HepG2 (cell line): ENCODE measurements around the gene NFATC3. TPM values are rescaled to one million over a fixed set of nuclear protein-coding genes. Genes with fewer than 3 reads are reported as not detected.

Experiments used
- ATAC-seq: fragments of 200-7000 bp; cut with Tn5 transposase; 3 replicates; pipeline ENCODE4 v1.9.1; 2020; ENCODE audit warnings: mild to moderate bottlenecking, moderate library complexity
- BruUV-seq: library from RNA; stranded (reverse); fragments of 400-500 nt; replicated peaks from 2 replicates; lab custom pipeline; 2021; lab: Mats Ljungman, UMichigan
- CTCF ChIA-PET: fragments of 300-600 bp; formaldehyde crosslinking; extraction: SDS; loops from one replicate; lab custom pipeline; 2021; ENCODE audit warnings: low total read pairs, inconsistent platforms, low intra/inter-chr PET ratio; lab: Yijun Ruan, JAX
- POLR2A ChIA-PET: fragments of 350-600 bp; sonication (Branson Sonifier 250); formaldehyde crosslinking; loops from one replicate; lab custom pipeline; 2020; ENCODE audit warnings: antibody characterized with exemption, inconsistent platforms; lab: Yijun Ruan, JAX
- DNase-seq: peaks from one replicate; pipeline ENCODE4 v3.0.0-alpha.2; 2015; ENCODE audit warnings: low spot score
- FAIRE-seq: peaks from 3 replicates; lab custom pipeline; 2011; peaks lifted over from hg19 to GRCh38; lab: Jason Lieb, UNC
- H2AFZ ChIP-seq: one replicate; pipeline ENCODE4 v1.6.1; 2011; ENCODE audit warnings: low read length, inconsistent platforms
- H3K27ac ChIP-seq: fragments of 300-600 bp; 3 replicates; pipeline ENCODE4 v1.8.0; 2011; ENCODE audit warnings: mixed run types, mild to moderate bottlenecking, mixed read lengths, low read length, inconsistent platforms; ENCODE audit not compliant: insufficient read depth; ENCODE audit errors: extremely low read length
- H3K27me3 ChIP-seq, 2 experiments: fragments of 200-600 bp in 1 of 2; 2 replicates in 1 of 2; 3 replicates in 1 of 2; pipeline versions ENCODE4 v1.6.0 to v1.8.0; 2011; ENCODE audit warnings: low read length in 2 of 2, mild to moderate bottlenecking in 2 of 2, moderate library complexity in 2 of 2, inconsistent platforms in 1 of 2; ENCODE audit not compliant: insufficient read depth in 2 of 2, control insufficient read depth in 1 of 2
- H3K36me3 ChIP-seq, 2 experiments: fragments of 200-600 bp in 1 of 2; replicated peaks in 1 of 2; 2 replicates in 1 of 2; 3 replicates in 1 of 2; pipeline versions ENCODE4 v1.5.1 to v1.8.0; 2011; ENCODE audit warnings: low read length in 2 of 2, inconsistent platforms in 1 of 2; ENCODE audit not compliant: insufficient read depth in 2 of 2, control insufficient read depth in 1 of 2
- H3K4me1 ChIP-seq: 2 replicates; pipeline ENCODE4 v1.5.1; 2012; ENCODE audit warnings: low read length, inconsistent platforms; ENCODE audit not compliant: insufficient read depth
- H3K4me2 ChIP-seq: 2 replicates; pipeline ENCODE4 v1.6.0; 2011; ENCODE audit warnings: low read depth, low read length, inconsistent platforms
- H3K4me3 ChIP-seq, 3 experiments: fragments of 200-600 bp in 1 of 3; sonication (generic), shearing (Covaris generic) in 1 of 3; replicated peaks in 1 of 3; 2 replicates each; pipeline ENCODE4 v1.5.1; 2011 to 2016; ENCODE audit warnings: low read length in 3 of 3, inconsistent platforms in 2 of 3, low read depth in 2 of 3, mild to moderate bottlenecking in 2 of 3, control low read depth in 1 of 3, mixed read lengths in 1 of 3; ENCODE audit not compliant: insufficient read depth in 1 of 3
- H3K79me2 ChIP-seq: one replicate; pipeline ENCODE4 v1.6.1; 2011; ENCODE audit warnings: low read length, inconsistent platforms; ENCODE audit not compliant: insufficient read depth
- H3K9ac ChIP-seq: 2 replicates; pipeline ENCODE4 v1.6.0; 2011; ENCODE audit warnings: mild to moderate bottlenecking, low read depth, low read length, inconsistent platforms; ENCODE audit not compliant: insufficient read depth
- H3K9me3 ChIP-seq: 2 replicates; pipeline ENCODE4 v1.5.1; 2012; ENCODE audit warnings: mild to moderate bottlenecking, low read length
- H4K20me1 ChIP-seq: 2 replicates; pipeline ENCODE4 v1.6.0; 2011; ENCODE audit warnings: inconsistent platforms, mild to moderate bottlenecking, low read length, moderate library complexity; ENCODE audit not compliant: insufficient read depth
- ADNP ChIP-seq: sonication (generic); formaldehyde crosslinking; IDR thresholded peaks from 2 replicates; pipeline ENCODE4 v1.4.0; 2020; ENCODE audit warnings: missing genetic modification reagents
- AHR ChIP-seq: IDR thresholded peaks from 2 replicates; pipeline ENCODE4 v1.6.1; 2018; ENCODE audit warnings: missing genetic modification reagents, missing compliant biosample characterization
- CAMTA2 ChIP-seq: sonication (generic); formaldehyde crosslinking; IDR thresholded peaks from 2 replicates; pipeline ENCODE4 v1.4.0; 2020; ENCODE audit warnings: mild to moderate bottlenecking, missing genetic modification reagents, borderline replicate concordance
- GATAD1 ChIP-seq: IDR thresholded peaks from 2 replicates; pipeline ENCODE4 v1.6.1; 2016; ENCODE audit warnings: missing genetic modification reagents, missing compliant biosample characterization
- HDAC6 ChIP-seq: fragments of 200-600 bp; sonication (generic); IDR thresholded peaks from 2 replicates; pipeline ENCODE4 v1.7.0; 2017; ENCODE audit warnings: mild to moderate bottlenecking, antibody characterized with exemption, low read length, low read depth
- MXD4 ChIP-seq: IDR thresholded peaks from 2 replicates; pipeline ENCODE4 v1.6.1; 2016; ENCODE audit warnings: mild to moderate bottlenecking, missing biosample characterization, missing genetic modification reagents
- SMAD9 ChIP-seq: sonication (generic); formaldehyde crosslinking; IDR thresholded peaks from 2 replicates; pipeline ENCODE4 v1.5.1; 2020; ENCODE audit warnings: mild to moderate bottlenecking, missing genetic modification reagents
- ZFYVE20 ChIP-seq: sonication (generic); formaldehyde crosslinking; IDR thresholded peaks from 2 replicates; pipeline ENCODE4 v1.8.0; 2023; ENCODE audit warnings: low read depth, mild to moderate bottlenecking, moderate library complexity, missing genetic modification reagents, borderline replicate concordance
- ZNF136 ChIP-seq: sonication (generic); formaldehyde crosslinking; IDR thresholded peaks from 2 replicates; pipeline ENCODE4 v1.8.1; 2022; ENCODE audit warnings: low read depth, mild to moderate bottlenecking, moderate library complexity, missing genetic modification reagents
- ZNF660 ChIP-seq: sonication (generic); formaldehyde crosslinking; IDR thresholded peaks from 2 replicates; pipeline ENCODE4 v1.5.1; 2020; ENCODE audit warnings: mild to moderate bottlenecking, low read depth, missing genetic modification reagents, borderline replicate concordance
- ZNF768 ChIP-seq: sonication (generic); formaldehyde crosslinking; IDR thresholded peaks from 2 replicates; pipeline ENCODE4 v1.4.0; 2020; ENCODE audit warnings: missing genetic modification reagents
- ZNF780A ChIP-seq: sonication (generic); formaldehyde crosslinking; IDR thresholded peaks from 2 replicates; pipeline ENCODE4 v1.8.0; 2022; ENCODE audit warnings: mild to moderate bottlenecking, missing genetic modification reagents, moderate library complexity
- ZSCAN31 ChIP-seq: sonication (generic); formaldehyde crosslinking; IDR thresholded peaks from 2 replicates; pipeline ENCODE4 v1.5.0; 2020; ENCODE audit warnings: low read depth, mild to moderate bottlenecking, missing genetic modification reagents
- WGBS: methylation state at CpG from one replicate; pipeline ENCODE4 v1.1.6; 2017; ENCODE audit warnings: low lambda C conversion rate; 5-methylcytosine and 5-hydroxymethylcytosine counted together
- in situ Hi-C: cut with HindIII; loops from 2 replicates; pipeline ENCODE4 v1.10.0; 2017; ENCODE audit warnings: low pct_unique_long_range_greater_than_20kb; ENCODE audit not compliant: extremely low pct_ligation_motif_present
- intact Hi-C: fragments of 100-400 bp; cut with micrococcal nuclease; formaldehyde crosslinking; loops from one replicate; pipeline ENCODE4 v1.10.0; 2022; ENCODE audit not compliant: unreplicated experiment
- polyA plus RNA-seq, 8 experiments: library from polyadenylated mRNA; depleted of rRNA in 3 of 8; stranded (reverse) in 7 of 8; unstranded in 1 of 8; fragments of >200 nt; fragmentation: Illumina TruSeq in 4 of 8; extraction: Trizol in 4 of 8; gene quantifications; 2 replicates each; pipeline versions ENCODE4 v1.2.1 to v1.2.3, GENCODE V29; 2011 to 2016; ENCODE audit warnings: low read depth in 4 of 8, missing spikeins in 1 of 8, mixed read lengths in 1 of 8; ENCODE audit not compliant: insufficient read depth in 1 of 8
- total RNA-seq, 5 experiments: library from RNA; depleted of rRNA; stranded (reverse); fragments of >200 nt; fragmentation: Illumina TruSeq; extraction: Trizol; gene quantifications; 2 replicates each; pipeline ENCODE4 v1.2.3, GENCODE V29; 2016; ENCODE audit warnings: low read depth in 1 of 5
- TF ChIP-seq, protein P1 (sequence below): sonication (generic); formaldehyde crosslinking; IDR thresholded peaks from 2 replicates; pipeline ENCODE4 v1.4.0; 2020; ENCODE audit warnings: mild to moderate bottlenecking, low read depth, missing genetic modification reagents
- TF ChIP-seq, protein P2 (sequence below): sonication (generic); formaldehyde crosslinking; IDR thresholded peaks from 2 replicates; pipeline ENCODE4 v1.4.0; 2020; ENCODE audit warnings: mild to moderate bottlenecking, missing genetic modification reagents

The NFATC3 gene
- total and polyA plus RNA-seq, 2 of the 13 experiments (the other 11 are each of a cell fraction or from before 2014, with no cell fraction given), result 52.6 to 62.7 TPM

DNA sequence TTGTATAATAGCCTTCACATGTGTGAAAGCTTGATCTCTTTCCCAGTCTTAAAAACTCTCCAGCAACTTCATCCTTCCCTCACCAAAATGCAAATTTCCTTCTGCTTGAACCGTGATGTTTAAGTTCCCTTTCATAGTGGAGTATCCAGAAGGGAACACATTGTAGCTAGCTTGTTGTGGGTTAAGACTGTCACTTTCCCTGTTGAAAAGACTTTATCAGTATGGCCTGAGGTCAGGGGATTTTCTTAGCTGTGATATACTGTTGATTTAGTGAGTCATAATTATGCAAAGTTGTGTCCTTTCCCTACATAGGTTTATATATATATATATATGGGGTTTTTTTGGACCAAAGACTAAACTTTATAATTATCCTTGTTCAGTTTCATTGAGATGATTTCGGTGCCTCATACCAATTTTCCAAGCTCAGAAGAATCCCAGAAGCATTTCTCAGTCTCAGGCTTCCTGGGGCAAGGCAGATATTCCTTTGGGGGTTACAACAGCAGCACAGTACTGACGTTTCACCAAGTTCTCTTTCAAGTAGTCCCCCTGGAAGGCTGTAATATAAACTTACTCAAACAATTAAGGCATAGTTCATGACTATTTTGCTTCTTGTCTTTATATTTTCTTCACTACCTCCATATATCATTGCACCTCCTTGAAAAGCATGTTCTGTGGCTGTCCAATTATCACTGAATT, 115.1 kb downstream of the NFATC3 start:
- no peaks in the 10 kb centered on the region for H3K9me3 ChIP-seq
- no peak overlapping the region for H3K4me2 ChIP-seq
- no peak overlapping the region for H3K27ac ChIP-seq
- peaks cover 5 to 27% of the 10 kb centered on the region in 2 experiments; a peak in 3 of 5 replicates for H3K36me3 ChIP-seq
- 89% methylated on average over 3 of the region's 3 CpGs for WGBS
- H4K20me1 ChIP-seq, result no peaks in the 10 kb centered on the region
- CTCF ChIA-PET, result no interaction called here
- intact Hi-C loops, result no loop called here
- no peaks in the 10 kb centered on the region for H3K27me3 ChIP-seq
- H3K4me1 ChIP-seq, result 0 out of 2 replicates have a peak, but pooled peaks cover 7% of the 10 kb centered on the region
- in situ Hi-C loops, result no loop called here
- H3K9ac ChIP-seq, result no peak overlapping the region
- BruUV-seq, result no TSS peak
- H3K4me3 ChIP-seq, result no peak overlapping the region
- DNase-seq (no peak), ATAC-seq (no peak), FAIRE-seq (no peak)
- no peak overlapping the region for H2AFZ ChIP-seq
- POLR2A ChIA-PET, result interaction anchor here (1.1 kb wide), 2 partner anchors 28 to 115 kb away, joined by 3 to 5 read pairs; partner anchors contain the start of gene NFATC3
- no peak for TF ChIP-seq SMAD9 (CRISPR knock-in tag)
- no peak for TF ChIP-seq CAMTA2 (CRISPR knock-in tag)
- TF ChIP-seq AHR (CRISPR knock-in tag), result no peak
- no peak for TF ChIP-seq HDAC6
- TF ChIP-seq ZNF136 (CRISPR knock-in tag), result no peak
- no peak for TF ChIP-seq MXD4
- TF ChIP-seq, protein P1, sequence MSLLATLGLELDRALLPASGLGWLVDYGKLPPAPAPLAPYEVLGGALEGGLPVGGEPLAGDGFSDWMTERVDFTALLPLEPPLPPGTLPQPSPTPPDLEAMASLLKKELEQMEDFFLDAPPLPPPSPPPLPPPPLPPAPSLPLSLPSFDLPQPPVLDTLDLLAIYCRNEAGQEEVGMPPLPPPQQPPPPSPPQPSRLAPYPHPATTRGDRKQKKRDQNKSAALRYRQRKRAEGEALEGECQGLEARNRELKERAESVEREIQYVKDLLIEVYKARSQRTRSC, result no peak
- TF ChIP-seq ADNP (CRISPR knock-in tag), result no peak
- TF ChIP-seq ZSCAN31 (CRISPR knock-in tag), result no peak
- no peak for TF ChIP-seq ZNF768 (CRISPR knock-in tag)
- no peak for TF ChIP-seq ZNF780A (CRISPR knock-in tag)
- TF ChIP-seq ZFYVE20 (CRISPR knock-in tag), result no peak
- no peak for TF ChIP-seq GATAD1 (CRISPR knock-in tag)
- no peak for TF ChIP-seq ZNF660 (CRISPR knock-in tag)
- TF ChIP-seq, protein P2, sequence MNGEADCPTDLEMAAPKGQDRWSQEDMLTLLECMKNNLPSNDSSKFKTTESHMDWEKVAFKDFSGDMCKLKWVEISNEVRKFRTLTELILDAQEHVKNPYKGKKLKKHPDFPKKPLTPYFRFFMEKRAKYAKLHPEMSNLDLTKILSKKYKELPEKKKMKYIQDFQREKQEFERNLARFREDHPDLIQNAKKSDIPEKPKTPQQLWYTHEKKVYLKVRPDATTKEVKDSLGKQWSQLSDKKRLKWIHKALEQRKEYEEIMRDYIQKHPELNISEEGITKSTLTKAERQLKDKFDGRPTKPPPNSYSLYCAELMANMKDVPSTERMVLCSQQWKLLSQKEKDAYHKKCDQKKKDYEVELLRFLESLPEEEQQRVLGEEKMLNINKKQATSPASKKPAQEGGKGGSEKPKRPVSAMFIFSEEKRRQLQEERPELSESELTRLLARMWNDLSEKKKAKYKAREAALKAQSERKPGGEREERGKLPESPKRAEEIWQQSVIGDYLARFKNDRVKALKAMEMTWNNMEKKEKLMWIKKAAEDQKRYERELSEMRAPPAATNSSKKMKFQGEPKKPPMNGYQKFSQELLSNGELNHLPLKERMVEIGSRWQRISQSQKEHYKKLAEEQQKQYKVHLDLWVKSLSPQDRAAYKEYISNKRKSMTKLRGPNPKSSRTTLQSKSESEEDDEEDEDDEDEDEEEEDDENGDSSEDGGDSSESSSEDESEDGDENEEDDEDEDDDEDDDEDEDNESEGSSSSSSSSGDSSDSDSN, result no peak
- peaks cover 5% of the 10 kb centered on the region for H3K79me2 ChIP-seq
